Measurements from ENCODE around the gene CLIP1.

GRCh38 chr12:122454739-122455138 lies 32.3 kb upstream of the CLIP1 start:
- TF ChIP-seq ZNF274 (IDR thresholded peaks at IDR 0.05; ENCODE audit: low read depth, low read length) (no peak), YY1 (IDR thresholded peaks at IDR 0.05; ENCODE audit: insufficient read depth, insufficient read length) (no peak)

Measured in NT2/D1 (cell line).